NCI-H2107 treated with DMSO at 0.1 percent for 48 hours (cell line): ENCODE results near the gene MRPL48.
"Not testable (repeated sequence)": the region's sequence is repeated elsewhere in the genome, so short reads cannot be mapped to it uniquely, and the experiment has no call there.

Experiments used
- DNase-seq: peaks from one replicate; lab custom pipeline; 2025; ENCODE audit not compliant: unreplicated experiment; lab: John Stamatoyannopoulos, UW

Gene MRPL48

DNA sequence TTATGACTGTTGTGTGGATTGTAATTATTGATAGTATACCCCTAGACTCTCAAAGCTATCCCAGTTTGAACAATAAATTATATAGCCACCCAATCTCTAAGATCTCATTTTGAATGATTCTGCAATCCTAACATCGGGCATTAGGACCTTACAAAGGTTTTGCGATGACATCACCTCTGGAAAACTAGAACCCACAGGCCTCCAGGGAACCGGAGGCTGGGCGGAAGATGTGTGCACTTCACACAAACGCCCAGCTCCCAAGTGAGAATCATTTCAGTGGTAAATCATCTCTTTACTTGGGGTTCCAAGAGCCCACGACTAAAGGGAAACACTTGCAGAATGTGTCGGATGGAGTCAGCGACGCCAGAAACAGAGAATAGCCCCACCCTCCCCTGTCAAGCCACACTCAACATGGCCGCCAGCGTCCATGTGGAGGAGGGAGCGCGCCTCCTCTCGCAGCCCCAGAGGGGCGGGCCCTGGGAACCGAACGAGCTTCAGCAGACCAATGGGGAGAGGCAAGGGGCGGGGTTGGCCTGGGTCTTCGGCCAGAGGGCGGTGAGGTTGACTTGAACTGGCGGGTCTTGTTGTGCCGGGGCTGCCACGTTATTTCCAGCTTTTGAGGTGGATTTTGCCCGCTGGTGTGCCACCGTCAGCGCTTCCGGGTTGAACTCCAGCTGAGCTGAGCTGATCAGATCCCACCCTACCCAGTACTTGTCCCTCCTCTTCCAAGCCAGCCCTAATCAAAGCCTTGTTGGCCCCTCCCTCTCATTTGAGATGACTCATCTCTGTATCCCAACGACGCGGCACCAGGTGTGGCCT, 8.4 kb upstream of the MRPL48 start:
- peak; percentile 100 for DNase-seq

DNA sequence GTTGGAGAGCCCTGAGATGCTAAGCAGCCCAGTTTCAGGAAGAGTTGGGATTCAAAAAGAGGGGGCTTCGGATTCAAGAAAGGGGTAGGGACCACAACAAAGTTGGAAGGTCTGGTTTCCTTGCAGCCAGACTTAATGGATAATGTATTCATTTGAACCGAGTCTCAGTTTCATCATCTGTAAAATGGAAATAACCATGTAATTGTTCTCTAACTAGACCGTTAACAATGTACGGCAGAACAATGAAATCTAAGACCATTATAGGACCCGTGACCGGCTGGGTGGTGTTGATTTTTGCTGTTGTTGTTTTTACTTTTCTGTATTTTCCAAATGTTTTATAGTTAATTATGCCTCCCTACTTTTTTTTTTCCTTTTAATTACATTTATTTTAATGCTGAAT, 6.4 kb upstream of the MRPL48 start:
- DNase-seq: no peak

DNA sequence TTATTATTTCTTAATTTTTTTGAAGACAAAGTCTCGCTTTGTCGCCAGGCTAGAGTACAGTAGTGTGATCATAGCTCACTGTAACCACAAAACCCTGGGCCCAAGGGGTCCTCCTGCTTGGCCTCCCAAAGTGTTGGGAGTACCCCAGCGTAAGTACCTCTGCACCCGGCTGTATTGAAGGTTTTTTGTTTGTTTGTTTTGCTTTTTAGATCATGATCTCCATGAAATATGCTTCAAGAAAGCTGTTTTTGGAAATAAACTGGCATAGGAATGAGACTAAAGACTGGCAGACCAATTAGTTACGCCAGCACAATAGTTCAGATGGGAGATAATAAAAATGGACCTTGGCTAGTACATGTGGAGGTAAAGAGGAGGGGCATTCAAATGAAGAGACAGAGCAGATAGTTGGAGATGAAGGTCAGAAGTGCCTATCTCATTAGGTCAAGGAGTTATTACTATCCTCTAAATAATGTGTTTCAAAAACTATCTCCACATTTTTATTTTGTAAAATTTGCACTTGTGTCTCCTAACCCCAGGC, 4.1 kb upstream of the MRPL48 start:
- DNase-seq: no peak

DNA sequence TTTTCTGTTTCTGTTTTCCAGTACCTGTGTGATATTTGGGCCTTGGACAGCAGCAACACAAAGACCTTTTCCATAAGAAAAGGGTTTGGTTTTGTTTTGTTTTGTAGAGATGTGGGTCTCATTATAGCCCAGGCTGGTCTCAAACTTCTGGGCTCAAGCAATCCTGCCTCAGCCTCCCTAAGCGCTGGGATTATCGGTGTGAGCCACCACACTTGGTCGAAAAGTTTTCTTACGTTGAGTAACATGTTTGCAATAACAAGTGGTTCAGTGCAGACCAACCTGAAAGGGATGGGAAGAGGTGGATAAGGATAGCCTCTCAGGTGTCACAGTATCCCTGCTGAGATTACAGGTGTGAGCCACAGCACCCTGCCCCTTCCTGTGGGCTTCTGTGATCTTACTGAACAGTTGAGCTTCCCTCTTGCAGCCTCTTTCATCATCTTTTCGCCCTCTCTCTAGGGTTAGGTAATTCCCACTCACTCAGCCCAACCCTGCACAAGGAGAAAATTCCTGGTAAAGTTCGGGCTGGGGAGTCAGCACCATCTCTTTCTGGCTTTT, 3.5 kb upstream of the MRPL48 start:
- peak; percentile 82 for DNase-seq

DNA sequence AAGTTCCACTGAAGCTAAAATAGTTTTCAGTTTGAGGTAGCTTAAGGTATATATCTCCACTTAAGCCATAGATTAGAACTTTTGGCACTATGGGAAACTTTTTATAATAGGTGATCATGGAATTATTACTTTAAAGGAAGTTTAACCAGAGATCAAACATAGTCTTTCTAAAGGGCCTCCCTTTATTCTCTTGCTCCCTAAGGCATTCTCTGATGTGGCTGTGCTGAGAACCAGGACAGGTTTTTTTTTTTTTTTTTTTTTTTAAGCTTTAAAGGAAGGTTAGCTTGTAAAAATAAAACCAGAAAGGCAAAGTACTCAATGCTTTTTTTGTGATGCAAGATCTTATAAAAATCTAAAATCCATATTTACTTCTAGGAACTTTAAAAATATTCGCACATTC, 2.9 kb upstream of the MRPL48 start:
- peak; percentile 50 for DNase-seq

DNA sequence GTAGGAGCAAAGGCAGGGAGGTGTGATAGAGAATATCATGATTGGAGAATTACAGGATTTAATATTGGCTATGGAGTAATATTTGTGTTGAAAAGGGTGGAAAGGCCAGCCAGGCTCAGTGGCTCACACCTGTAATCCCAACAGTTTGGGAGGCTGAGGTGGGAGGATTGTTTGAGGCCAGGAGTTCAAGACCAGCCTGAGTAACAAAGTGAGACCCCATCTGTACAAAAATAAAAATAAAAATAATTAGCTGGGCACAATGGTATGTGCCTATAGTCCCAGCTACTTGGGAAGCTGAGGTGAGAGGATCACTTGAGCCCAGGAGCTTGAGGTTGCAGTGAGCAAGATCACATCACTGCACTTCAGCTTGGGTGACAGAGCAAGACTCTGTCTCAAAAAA, 2.2 kb upstream of the MRPL48 start:
- not testable (repeated sequence) for DNase-seq

DNA sequence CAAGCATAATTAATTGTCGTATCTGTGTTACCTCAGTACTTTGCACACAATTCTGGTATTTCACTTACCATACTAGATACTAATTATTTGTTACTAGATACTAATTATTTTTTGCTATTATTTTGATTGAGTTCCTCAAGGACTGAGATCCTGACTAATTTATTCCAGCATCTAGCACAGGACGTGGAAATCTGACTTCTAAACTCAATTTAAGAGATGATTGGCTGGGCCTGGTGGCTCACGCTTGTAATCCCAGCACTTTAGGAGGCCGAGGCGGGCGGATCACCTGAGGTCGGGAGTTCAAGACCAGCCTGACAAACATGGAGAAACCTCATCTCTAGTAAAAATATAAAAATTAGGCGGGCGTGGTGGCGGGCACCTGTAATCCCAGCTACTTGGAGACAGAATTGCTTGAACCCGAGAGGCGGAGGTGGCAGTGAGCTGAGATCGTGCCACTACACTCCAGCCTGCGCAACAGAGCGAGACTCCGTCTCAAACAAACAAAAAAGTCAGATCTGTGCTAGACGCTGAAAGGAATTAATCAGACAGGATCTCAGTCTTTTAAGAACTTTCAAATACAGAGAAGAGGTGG, 527 bp upstream of the MRPL48 start:
- DNase-seq: no peak

DNA sequence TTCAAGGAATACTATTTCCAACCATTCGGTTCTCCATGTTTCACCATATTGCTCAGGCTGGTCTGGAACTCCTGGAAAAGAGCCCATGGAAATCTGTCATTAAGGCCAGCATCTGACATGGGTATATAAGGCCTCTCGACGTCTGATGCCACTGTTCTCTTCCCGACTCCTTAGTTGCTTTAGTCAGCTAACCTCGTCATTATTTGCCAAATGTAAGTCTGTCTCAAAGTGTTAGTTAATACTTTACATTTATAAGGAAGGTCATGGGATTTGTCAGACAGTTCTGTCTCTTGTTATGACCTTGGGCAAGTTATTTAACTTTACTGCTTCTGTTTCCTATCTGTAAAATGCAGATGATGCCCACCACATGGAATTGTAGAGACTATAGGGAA, 1.6 kb downstream of the MRPL48 start:
- DNase-seq: no peak

DNA sequence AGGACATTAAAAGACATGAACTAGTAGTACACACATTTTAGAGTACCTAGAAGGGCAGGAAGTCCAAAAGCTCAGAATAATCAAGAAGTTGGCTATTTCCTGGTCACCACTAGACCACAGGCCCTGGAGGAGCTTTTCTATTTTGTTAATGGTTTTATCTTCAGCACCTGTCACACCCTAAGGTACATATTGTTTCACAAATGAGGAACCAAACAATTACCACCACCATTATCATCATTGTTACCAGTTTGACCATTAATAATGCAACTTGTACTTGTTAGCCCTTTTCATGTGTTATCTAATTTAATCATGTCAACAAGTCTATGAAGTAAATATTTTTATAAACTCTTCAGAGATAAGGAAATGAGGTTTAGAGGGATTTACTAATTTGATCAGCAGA, 4.9 kb downstream of the MRPL48 start:
- no peak for DNase-seq

DNA sequence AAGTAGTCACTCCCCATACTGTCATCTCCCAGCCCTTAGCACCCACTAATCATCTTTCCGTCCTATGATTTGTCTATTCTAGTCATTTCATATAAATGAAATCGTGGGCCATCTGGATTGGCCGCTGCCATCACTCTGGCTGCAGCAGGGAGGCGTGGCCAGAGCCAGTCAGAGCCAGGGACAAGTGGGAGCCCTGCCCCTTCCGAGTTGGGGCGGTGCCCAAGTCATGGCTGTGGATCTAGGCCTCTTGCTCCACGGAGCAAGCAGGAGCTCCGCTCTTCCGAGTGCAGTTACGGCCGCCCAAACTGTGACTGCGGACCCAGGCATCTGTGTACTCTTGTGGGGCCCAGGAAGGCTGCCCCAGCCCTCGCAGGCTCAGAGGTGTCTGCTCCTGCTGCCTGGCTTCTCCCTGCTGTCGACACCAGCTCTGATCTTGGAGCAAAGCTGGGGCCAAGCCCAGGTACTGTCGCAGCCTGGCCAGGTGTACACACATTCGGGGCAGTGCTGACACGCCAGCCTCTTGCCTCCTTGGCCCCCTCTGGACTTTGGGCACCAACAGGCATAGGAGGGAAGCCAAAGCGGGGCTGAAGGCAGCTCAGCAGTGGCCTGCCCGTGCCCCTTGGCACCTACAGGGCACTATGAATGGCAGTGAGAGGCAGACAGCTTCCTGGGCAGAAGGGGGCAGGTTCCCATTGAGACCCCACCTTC, 8.4 kb downstream of the MRPL48 start:
- no peak for DNase-seq

DNA sequence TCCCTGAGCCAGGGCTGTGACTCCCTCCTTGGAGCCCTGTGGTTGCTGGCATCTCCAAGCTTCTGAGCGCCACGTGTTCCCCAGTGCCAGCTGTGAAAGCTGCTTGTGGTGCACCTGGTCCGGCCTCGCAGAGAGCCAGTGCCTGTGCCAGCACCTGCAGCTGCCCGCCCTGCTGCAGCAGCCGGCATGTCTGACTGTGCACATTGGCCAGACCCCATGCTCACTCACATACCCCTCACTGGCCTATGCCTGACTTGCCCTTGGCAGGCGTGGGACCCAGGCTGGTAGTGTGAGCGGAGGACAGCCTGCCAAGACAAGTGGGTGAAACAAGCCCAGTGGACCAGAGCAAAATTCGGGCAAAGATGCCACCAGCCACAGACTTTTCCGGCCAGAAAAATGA, 9.8 kb downstream of the MRPL48 start:
- DNase-seq: no peak

DNA sequence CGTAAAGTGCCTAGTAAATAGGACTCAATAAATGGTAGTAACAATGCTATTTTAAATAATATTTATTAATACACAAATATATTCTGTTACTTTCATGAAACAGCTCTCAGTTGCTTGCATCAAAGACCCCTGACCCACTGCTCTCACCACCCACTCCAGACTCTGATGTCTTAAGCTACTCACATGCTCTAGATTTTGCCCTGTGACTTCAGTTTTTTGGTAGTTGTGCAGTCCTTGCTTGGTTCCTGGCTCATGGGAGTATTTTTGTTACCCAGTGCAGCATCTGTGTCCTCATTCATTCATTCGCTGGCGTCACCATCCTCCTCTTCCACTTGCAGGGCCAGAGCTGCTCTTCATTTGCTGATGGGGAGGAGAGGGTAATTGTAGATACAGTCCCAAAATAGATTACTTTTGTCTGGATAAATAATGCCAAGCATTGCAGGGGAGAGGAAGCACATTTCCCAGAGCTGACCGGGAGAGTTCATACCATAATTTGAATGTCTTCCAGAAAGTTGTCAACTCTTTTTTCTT, 12.7 kb downstream of the MRPL48 start:
- no peak for DNase-seq

DNA sequence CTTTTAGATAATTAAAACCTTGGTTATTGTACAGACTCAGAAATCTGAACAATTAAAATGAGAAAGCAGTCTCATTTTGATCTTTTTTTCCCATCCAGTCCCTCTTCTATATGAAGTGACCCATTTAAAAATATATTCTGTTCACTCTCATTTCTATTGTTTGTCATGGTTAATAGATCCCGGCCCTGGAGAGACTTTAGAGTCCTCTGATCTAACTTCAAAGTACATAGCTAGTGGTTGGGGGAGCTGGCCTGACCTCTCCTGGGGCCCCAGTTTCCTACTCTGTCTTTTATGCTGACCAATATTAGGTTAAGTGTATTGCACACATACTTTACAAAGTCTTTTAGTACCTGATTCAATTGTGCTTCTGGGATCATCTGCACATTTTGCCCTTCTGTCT, 13.5 kb downstream of the MRPL48 start:
- no peak for DNase-seq

DNA sequence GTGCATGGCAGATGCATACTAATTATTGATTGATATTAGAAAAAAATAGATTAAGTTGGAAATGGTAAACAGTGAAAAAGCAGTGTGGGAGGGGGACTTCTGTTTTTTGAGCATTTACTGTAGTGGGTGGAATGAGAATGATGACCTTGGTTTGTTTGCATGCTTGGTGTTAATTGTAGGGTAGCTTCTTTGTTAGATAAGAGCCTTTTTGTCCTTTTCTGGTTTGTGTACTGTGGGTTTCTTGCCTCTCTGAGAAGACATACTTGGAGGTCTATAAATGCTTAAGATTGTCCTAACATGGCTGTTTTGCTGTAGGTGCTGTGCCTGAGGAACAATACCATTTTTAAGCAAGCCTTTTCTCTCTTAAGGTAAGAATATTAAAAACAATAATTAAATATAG, 17.0 kb downstream of the MRPL48 start:
- DNase-seq: no peak

DNA sequence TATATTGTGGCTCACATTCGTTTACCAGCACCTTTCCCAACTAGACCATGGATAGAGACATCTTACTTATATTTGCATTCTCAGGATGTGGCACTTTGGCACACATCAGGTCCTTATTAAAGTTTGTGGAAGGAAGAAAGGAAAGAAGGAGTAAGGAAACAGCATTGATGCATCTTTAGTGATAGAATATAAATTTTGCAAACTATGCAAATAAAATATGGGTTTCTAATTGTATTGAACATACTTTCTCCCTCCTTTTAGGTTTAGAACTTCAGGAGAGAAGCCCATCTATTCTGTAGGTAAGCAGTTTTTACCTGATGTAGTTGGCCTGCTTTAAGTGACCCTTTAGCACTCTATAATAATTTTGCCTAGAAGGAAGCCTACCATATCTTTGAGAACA, 20.4 kb downstream of the MRPL48 start:
- no peak for DNase-seq

DNA sequence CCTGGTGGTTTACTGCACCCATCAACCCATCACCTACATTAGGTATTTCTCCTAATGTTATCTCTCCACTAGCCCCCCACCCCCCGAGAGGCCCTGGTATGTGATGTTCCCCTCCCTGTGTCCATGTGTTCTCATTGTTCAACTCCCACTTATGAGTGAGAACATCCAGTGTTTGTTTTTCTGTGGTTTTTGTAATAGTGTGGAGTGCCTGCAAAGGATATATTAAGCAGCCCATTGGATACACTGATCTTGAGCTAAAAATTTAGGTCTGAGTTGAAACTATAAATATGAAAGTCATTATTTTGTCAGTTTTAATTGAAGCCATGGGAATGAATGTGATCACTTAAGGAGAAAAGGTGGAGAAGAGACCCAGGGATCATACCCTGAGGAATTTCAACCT, 23.0 kb downstream of the MRPL48 start:
- no peak for DNase-seq

DNA sequence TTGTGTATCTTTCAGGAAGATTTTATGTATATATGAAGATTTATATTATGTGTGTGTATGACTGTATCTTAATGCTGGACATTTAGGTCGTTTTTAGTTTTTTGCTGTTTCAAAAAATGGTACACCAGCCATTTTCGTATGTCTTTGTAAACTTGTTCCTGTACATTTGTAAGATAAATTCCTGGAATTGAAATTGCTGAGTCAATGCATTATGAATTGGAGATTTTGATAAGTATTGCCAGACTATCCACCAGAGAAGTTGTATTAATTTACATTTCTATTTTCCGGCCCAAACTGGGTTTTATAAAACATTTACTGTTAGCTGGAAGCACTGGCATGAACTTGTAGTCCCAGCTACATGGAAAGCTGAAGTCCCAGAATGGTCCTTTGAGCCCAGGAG, 24.6 kb downstream of the MRPL48 start:
- DNase-seq: no peak

DNA sequence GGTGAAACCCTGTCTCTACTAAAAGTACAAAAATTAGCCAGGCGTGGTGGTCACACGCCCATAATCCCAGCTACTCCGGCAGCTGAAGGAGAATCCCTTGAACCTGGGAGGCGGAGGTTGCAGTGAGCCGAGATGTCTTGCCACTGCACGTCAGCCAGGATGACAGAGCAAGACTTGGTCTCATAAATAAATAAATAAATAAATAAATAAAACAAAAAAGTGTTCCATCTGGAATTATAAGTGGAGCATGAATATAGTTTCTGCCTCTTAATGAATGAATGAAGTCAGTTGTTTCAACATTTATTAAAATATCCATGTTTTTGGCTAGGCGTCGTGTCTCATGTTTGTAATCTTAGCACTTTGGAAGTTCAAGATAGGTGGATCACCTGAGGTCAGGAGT, 27.1 kb downstream of the MRPL48 start:
- no peak for DNase-seq

DNA sequence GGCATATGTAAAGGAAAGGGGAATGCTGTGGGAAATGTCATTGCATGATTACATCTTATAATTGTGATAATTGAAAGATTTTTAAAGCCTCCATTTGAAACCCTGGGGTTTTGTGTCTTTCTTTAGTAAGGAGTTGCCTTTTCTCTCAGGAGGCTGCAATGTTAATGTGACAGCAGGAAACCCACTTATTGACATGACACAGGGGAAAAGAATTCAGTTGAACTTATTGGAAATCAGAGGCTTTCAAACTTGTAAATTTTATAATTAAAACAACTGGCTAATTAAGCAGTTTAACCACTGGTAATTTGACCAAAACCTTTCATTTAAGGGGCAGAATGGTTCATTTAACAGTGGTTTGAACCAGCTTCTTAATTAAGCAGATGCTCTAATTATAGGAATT, 31.2 kb downstream of the MRPL48 start:
- DNase-seq: no peak

DNA sequence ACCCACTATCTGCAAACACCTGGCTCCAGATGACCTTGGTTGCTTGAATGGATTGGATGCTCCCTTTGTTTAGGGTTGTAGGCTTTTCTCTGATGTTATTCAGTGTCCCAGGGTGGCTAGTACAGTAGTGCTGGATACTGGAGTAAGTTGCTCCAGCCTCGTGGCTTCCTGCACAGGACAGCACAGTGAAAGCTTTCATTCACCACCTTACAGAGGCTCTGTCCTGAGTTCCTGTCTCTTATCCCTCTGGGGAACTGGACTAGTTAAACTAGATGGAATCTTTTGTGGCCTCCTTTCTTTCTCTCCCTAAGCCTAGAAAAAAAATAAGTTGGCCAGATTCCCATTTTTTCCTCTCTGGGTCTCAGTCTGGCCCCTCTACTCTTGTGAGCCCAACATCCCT, 42.6 kb downstream of the MRPL48 start:
- no peak for DNase-seq

DNA sequence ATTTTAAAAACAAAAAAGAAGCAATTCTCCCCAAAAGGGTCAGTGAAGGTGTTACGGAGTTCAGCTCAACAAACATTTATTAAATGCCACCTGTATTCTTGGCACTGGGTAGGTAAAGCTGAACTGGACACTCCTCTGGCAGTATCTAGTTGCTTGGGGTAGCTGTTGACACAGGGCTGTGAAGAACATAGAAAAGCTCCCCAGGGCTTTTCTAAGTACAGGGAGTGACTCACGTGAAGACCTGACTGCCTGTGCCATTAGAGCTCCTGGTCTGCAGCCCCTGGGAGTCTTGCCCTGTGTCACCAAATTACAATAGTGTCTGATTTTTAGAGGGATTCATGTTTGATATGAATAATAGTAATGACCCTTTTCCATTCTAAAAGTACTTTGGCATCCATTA, 45.4 kb downstream of the MRPL48 start:
- no peak for DNase-seq
